H1 (cell line): ENCODE data around the gene C5orf58. TPM values are rescaled to one million over a fixed set of nuclear protein-coding genes. Genes with fewer than 3 reads are reported as not detected.

ENCODE experiments used
- BRCA1 ChIP-seq: IDR thresholded peaks from 2 replicates; pipeline ENCODE4 v1.6.1; 2012; ENCODE audit warnings: low read depth, low read length, improper control_type of control experiment
- CBX8 ChIP-seq: fragments of 300-800, 300-1000 bp; sonication (generic); IDR thresholded peaks from 2 replicates; pipeline ENCODE4 v1.7.1; 2016; ENCODE audit warnings: low read depth, low read length, borderline replicate concordance
- NANOG ChIP-seq: IDR thresholded peaks from 2 replicates; pipeline ENCODE4 v1.6.1; 2011; ENCODE audit warnings: low read length, low read depth, mild to moderate bottlenecking, inconsistent platforms; ENCODE audit not compliant: insufficient read depth, poor library complexity, severe bottlenecking
- SAP30 ChIP-seq: fragments of 300-600 bp; sonication (generic); IDR thresholded peaks from 2 replicates; pipeline ENCODE4 v1.7.1; 2012; ENCODE audit warnings: low read length, moderate library complexity, mild to moderate bottlenecking, inconsistent platforms; ENCODE audit not compliant: insufficient read depth, insufficient replicate concordance
- polyA plus RNA-seq, 7 experiments: library from polyadenylated mRNA; depleted of rRNA in 3 of 7; stranded (reverse) in 5 of 7; unstranded in 2 of 7; fragments of >200 nt in 5 of 7; fragments of 200-250 nt in 2 of 7; gene quantifications; 1 replicate in 5 of 7; 2 replicates in 1 of 7; 4 replicates in 1 of 7; pipeline versions ENCODE4 v1.2.1 to v1.2.3, GENCODE V29; 2011 to 2013; ENCODE audit warnings: missing spikeins in 2 of 7, mixed read lengths in 2 of 7
- total RNA-seq: library from RNA; stranded (reverse); fragmentation: NEBNext Ultra II Directional; extraction: Animal tissue kit (Norgen Biotek cat#: 25700); gene quantifications from 2 replicates; pipeline ENCODE4 v1.2.1, GENCODE V29; 2021
- TF ChIP-seq, protein P1 (sequence below): fragments of 300-600 bp; sonication (generic); IDR thresholded peaks from 2 replicates; pipeline ENCODE4 v1.7.1; 2012; ENCODE audit warnings: low read length, moderate library complexity, mild to moderate bottlenecking, inconsistent platforms; ENCODE audit not compliant: insufficient replicate concordance

The C5orf58 gene
- total and polyA plus RNA-seq, 2 of the 8 experiments (the other 6 are each of a cell fraction or from before 2014, with no cell fraction given): 0.24 to 1.6 TPM

DNA sequence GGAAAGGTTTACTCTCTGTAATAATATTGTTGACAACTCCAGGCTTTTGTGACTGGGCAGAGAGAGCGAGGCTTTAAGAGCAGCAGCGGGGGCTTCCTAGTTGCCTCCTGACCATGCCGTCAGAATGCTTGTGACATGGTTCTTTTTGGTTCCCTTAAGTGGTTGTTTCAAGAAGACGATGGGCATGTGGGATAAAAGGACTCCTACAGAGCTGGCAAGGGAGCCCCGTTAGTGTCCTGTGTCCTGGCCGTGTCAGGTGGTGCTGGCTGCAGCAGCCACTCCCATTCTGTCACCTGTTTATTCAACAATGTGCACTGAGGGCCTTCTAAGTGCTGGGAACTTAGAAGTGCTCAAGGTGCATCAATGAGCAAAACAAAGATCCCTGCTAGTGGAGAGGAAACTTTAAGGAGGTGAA, 45.1 kb downstream of the C5orf58 start (continued):
- TF ChIP-seq, protein P1, sequence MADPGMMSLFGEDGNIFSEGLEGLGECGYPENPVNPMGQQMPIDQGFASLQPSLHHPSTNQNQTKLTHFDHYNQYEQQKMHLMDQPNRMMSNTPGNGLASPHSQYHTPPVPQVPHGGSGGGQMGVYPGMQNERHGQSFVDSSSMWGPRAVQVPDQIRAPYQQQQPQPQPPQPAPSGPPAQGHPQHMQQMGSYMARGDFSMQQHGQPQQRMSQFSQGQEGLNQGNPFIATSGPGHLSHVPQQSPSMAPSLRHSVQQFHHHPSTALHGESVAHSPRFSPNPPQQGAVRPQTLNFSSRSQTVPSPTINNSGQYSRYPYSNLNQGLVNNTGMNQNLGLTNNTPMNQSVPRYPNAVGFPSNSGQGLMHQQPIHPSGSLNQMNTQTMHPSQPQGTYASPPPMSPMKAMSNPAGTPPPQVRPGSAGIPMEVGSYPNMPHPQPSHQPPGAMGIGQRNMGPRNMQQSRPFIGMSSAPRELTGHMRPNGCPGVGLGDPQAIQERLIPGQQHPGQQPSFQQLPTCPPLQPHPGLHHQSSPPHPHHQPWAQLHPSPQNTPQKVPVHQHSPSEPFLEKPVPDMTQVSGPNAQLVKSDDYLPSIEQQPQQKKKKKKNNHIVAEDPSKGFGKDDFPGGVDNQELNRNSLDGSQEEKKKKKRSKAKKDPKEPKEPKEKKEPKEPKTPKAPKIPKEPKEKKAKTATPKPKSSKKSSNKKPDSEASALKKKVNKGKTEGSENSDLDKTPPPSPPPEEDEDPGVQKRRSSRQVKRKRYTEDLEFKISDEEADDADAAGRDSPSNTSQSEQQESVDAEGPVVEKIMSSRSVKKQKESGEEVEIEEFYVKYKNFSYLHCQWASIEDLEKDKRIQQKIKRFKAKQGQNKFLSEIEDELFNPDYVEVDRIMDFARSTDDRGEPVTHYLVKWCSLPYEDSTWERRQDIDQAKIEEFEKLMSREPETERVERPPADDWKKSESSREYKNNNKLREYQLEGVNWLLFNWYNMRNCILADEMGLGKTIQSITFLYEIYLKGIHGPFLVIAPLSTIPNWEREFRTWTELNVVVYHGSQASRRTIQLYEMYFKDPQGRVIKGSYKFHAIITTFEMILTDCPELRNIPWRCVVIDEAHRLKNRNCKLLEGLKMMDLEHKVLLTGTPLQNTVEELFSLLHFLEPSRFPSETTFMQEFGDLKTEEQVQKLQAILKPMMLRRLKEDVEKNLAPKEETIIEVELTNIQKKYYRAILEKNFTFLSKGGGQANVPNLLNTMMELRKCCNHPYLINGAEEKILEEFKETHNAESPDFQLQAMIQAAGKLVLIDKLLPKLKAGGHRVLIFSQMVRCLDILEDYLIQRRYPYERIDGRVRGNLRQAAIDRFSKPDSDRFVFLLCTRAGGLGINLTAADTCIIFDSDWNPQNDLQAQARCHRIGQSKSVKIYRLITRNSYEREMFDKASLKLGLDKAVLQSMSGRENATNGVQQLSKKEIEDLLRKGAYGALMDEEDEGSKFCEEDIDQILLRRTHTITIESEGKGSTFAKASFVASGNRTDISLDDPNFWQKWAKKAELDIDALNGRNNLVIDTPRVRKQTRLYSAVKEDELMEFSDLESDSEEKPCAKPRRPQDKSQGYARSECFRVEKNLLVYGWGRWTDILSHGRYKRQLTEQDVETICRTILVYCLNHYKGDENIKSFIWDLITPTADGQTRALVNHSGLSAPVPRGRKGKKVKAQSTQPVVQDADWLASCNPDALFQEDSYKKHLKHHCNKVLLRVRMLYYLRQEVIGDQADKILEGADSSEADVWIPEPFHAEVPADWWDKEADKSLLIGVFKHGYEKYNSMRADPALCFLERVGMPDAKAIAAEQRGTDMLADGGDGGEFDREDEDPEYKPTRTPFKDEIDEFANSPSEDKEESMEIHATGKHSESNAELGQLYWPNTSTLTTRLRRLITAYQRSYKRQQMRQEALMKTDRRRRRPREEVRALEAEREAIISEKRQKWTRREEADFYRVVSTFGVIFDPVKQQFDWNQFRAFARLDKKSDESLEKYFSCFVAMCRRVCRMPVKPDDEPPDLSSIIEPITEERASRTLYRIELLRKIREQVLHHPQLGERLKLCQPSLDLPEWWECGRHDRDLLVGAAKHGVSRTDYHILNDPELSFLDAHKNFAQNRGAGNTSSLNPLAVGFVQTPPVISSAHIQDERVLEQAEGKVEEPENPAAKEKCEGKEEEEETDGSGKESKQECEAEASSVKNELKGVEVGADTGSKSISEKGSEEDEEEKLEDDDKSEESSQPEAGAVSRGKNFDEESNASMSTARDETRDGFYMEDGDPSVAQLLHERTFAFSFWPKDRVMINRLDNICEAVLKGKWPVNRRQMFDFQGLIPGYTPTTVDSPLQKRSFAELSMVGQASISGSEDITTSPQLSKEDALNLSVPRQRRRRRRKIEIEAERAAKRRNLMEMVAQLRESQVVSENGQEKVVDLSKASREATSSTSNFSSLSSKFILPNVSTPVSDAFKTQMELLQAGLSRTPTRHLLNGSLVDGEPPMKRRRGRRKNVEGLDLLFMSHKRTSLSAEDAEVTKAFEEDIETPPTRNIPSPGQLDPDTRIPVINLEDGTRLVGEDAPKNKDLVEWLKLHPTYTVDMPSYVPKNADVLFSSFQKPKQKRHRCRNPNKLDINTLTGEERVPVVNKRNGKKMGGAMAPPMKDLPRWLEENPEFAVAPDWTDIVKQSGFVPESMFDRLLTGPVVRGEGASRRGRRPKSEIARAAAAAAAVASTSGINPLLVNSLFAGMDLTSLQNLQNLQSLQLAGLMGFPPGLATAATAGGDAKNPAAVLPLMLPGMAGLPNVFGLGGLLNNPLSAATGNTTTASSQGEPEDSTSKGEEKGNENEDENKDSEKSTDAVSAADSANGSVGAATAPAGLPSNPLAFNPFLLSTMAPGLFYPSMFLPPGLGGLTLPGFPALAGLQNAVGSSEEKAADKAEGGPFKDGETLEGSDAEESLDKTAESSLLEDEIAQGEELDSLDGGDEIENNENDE: no peak
- TF ChIP-seq CBX8: no peak
- TF ChIP-seq BRCA1: no peak
- no peak for TF ChIP-seq SAP30
- no peak for TF ChIP-seq NANOG
